Activated CD4-positive, alpha-beta T cell treated with anti-CD3 and anti-CD28 coated beads, Interleukin-2, amount 10 ng/mL, durations not matched to agents 7 days and 5 days (primary cell): ENCODE measurements around the gene DARS2. TPM values are rescaled to one million over a fixed set of nuclear protein-coding genes. Genes with fewer than 3 reads are reported as not detected.
A peak's percentile ranks its signal among the peaks of the same experiment; 100 is the strongest.

Source experiments
- CTCF ChIA-PET: fragments of 350-600 bp; sonication (Branson Sonifier 250); formaldehyde crosslinking; loops from one replicate; lab custom pipeline; 2021; ENCODE audit warnings: antibody characterized with exemption; lab: Charles Lee
- POLR2A ChIA-PET: fragments of 350-600 bp; sonication (Branson Sonifier 250); formaldehyde crosslinking; loops from one replicate; lab custom pipeline; 2021; ENCODE audit warnings: antibody characterized with exemption; lab: Charles Lee
- DNase-seq: peaks from one replicate; pipeline ENCODE4 v3.0.0-alpha.2; 2020
- H3K27ac Mint-ChIP-seq: one replicate; pipeline ENCODE4 v1.8.0; 2021; ENCODE audit warnings: mild to moderate bottlenecking, moderate library complexity, mixed read lengths
- H3K27me3 Mint-ChIP-seq: one replicate; pipeline ENCODE4 v1.8.0; 2021; ENCODE audit warnings: mixed read lengths
- H3K36me3 Mint-ChIP-seq: one replicate; pipeline ENCODE4 v1.8.0; 2021; ENCODE audit warnings: low read depth, mixed read lengths
- H3K4me1 Mint-ChIP-seq: one replicate; pipeline ENCODE4 v1.8.0; 2021; ENCODE audit warnings: mixed read lengths
- H3K4me3 Mint-ChIP-seq: one replicate; pipeline ENCODE4 v1.8.0; 2021; ENCODE audit warnings: mild to moderate bottlenecking, moderate library complexity, mixed read lengths
- H3K9me3 Mint-ChIP-seq: one replicate; pipeline ENCODE4 v1.8.0; 2021; ENCODE audit warnings: mixed read lengths
- total RNA-seq, 2 experiments: library from RNA; stranded (reverse); gene quantifications; one replicate each; pipeline ENCODE4 v1.2.3, GENCODE V29; 2021

Gene DARS2
- total RNA-seq, 2 experiments from 2014 or later: 28.1 to 30.8 TPM

- Mint-ChIP-seq H3K4me3 (peak overlapping the region; percentile 34), H3K9me3 (no peaks in the 10 kb centered on the region), H3K27ac (peak overlapping the region; percentile 25), H3K36me3 (peaks cover 61% of the 10 kb centered on the region), H3K4me1 (peaks cover 38% of the 10 kb centered on the region), H3K27me3 (no peaks in the 10 kb centered on the region)
- no peak for DNase-seq
- ChIA-PET POLR2A (no interaction called here), CTCF (interaction anchor here (0.8 to 1.2 kb wide), 2 partner anchors 9 to 85 kb away, joined by 3 to 4 read pairs; no protein-coding TSS in a partner anchor)
Observed at GRCh38 chr1:173863224-173864161, 39.0 kb downstream of the DARS2 start.

GRCh38 chr1:173864179-173864867, 39.9 kb downstream of the DARS2 start:
- no peak for DNase-seq
- Mint-ChIP-seq H3K27ac (peak overlapping the region; percentile 96), H3K4me3 (peak overlapping the region; percentile 95), H3K36me3 (peaks cover 61% of the 10 kb centered on the region), H3K4me1 (peaks cover 45% of the 10 kb centered on the region), H3K9me3 (no peaks in the 10 kb centered on the region), H3K27me3 (no peaks in the 10 kb centered on the region)
- POLR2A ChIA-PET: no interaction called here
- CTCF ChIA-PET: interaction anchor here (0.8 to 1.3 kb wide), 3 partner anchors 10 to 84 kb away, joined by 3 to 5 read pairs (median 4); no protein-coding TSS in a partner anchor

- H3K4me3 Mint-ChIP-seq: peak overlapping the region; percentile 95
- no peak for DNase-seq
- H3K27ac Mint-ChIP-seq: peak overlapping the region; percentile 96
- ChIA-PET CTCF (interaction anchor here (0.6 to 1.3 kb wide), 3 partner anchors 15 to 389 kb away, joined by 3 to 5 read pairs (median 3); partner anchors contain the start of gene PRDX6), POLR2A (no interaction called here)
- peaks cover 57% of the 10 kb centered on the region for H3K4me1 Mint-ChIP-seq
- peaks cover 57% of the 10 kb centered on the region for H3K36me3 Mint-ChIP-seq
- H3K27me3 Mint-ChIP-seq: no peaks in the 10 kb centered on the region
- no peaks in the 10 kb centered on the region for H3K9me3 Mint-ChIP-seq
Observed at GRCh38 chr1:173865468-173866164, 41.1 kb downstream of the DARS2 start.

- CTCF ChIA-PET: no interaction called here
- DNase-seq: no peak
Observed at GRCh38 chr1:173866413-173867115, 42.1 kb downstream of the DARS2 start.

GRCh38 chr1:173867141-173867752, 42.8 kb downstream of the DARS2 start:
- CTCF ChIA-PET: no interaction called here
- no peak for DNase-seq
- Mint-ChIP-seq H3K27ac (peak overlapping the region; percentile 96), H3K4me3 (peak overlapping the region; percentile 95), H3K4me1 (peaks cover 66% of the 10 kb centered on the region), H3K27me3 (no peaks in the 10 kb centered on the region), H3K9me3 (no peaks in the 10 kb centered on the region), H3K36me3 (peaks cover 59% of the 10 kb centered on the region)
- POLR2A ChIA-PET: interaction anchor here (0.7 to 2.1 kb wide), 2 partner anchors 33 to 43 kb away, joined by 3 to 7 read pairs; partner anchors contain the start of genes CENPL and DARS2

More at GRCh38 chr1:173866413-173867115, 42.1 kb downstream of the DARS2 start:
- H3K36me3 Mint-ChIP-seq: peaks cover 61% of the 10 kb centered on the region
- H3K9me3 Mint-ChIP-seq: no peaks in the 10 kb centered on the region
- peaks cover 67% of the 10 kb centered on the region for H3K4me1 Mint-ChIP-seq
- peak overlapping the region; percentile 96 for H3K27ac Mint-ChIP-seq
- H3K27me3 Mint-ChIP-seq: no peaks in the 10 kb centered on the region
- POLR2A ChIA-PET: no interaction called here
- H3K4me3 Mint-ChIP-seq: peak overlapping the region; percentile 95

GRCh38 chr1:173867753-173868265, 43.3 kb downstream of the DARS2 start, which contains the start of gene GAS5:
GAS5 (minus strand) TSS chr1:173867989.
- Mint-ChIP-seq H3K27me3 (no peaks in the 10 kb centered on the region), H3K4me1 (peaks cover 66% of the 10 kb centered on the region), H3K4me3 (peak within 1 kb of the TSS; percentile 95), H3K27ac (peak within 1 kb of the TSS; percentile 96), H3K36me3 (peaks cover 58% of the 10 kb centered on the region), H3K9me3 (no peaks in the 10 kb centered on the region)
- ChIA-PET CTCF (interaction anchor here (0.8 to 1.2 kb wide), 2 partner anchors 40 to 155 kb away, joined by 3 to 4 read pairs; no protein-coding TSS in a partner anchor), POLR2A (interaction anchor here (0.6 to 2.1 kb wide), 4 partner anchors 33 to 438 kb away, joined by 3 to 7 read pairs (median 4); partner anchors contain the start of genes CENPL, DARS2 and PRDX6)
- DNase-seq: peak; percentile 100

GRCh38 chr1:173868266-173869020, 44.0 kb downstream of the DARS2 start, which contains the start of gene ZBTB37:
ZBTB37 (plus strand) TSS chr1:173868380; CDS start chr1:173870226, 1,846 bp downstream.
- Mint-ChIP-seq H3K36me3 (peaks cover 60% of the 10 kb centered on the region), H3K27ac (peak within 1 kb of the TSS; percentile 96), H3K4me1 (peaks cover 67% of the 10 kb centered on the region), H3K27me3 (no peaks in the 10 kb centered on the region), H3K9me3 (no peaks in the 10 kb centered on the region), H3K4me3 (peak within 1 kb of the TSS; percentile 95)
- POLR2A ChIA-PET: interaction anchor here (0.6 to 2.1 kb wide), 3 partner anchors 44 to 438 kb away, joined by 3 to 7 read pairs (median 4); partner anchors contain the start of genes CENPL, DARS2 and PRDX6
- peak; percentile 95 for DNase-seq
- CTCF ChIA-PET: interaction anchor here (0.8 to 1.2 kb wide), 2 partner anchors 40 to 154 kb away, joined by 3 to 4 read pairs; no protein-coding TSS in a partner anchor

GRCh38 chr1:173869021-173869359, 44.5 kb downstream of the DARS2 start:
- Mint-ChIP-seq H3K27me3 (no peaks in the 10 kb centered on the region), H3K36me3 (peaks cover 56% of the 10 kb centered on the region), H3K4me3 (peak overlapping the region; percentile 95), H3K27ac (peak overlapping the region; percentile 96), H3K4me1 (peaks cover 63% of the 10 kb centered on the region), H3K9me3 (no peaks in the 10 kb centered on the region)
- no peak for DNase-seq
- CTCF ChIA-PET: interaction anchor here (1.2 kb wide), 1 partner anchor 41 kb away, joined by 4 read pairs; no protein-coding TSS in a partner anchor
- POLR2A ChIA-PET: interaction anchor here (2.1 kb wide), 1 partner anchor 45 kb away, joined by 7 read pairs; the partner anchor contains the start of genes CENPL and DARS2

- no peaks in the 10 kb centered on the region for H3K27me3 Mint-ChIP-seq
- H3K9me3 Mint-ChIP-seq: no peaks in the 10 kb centered on the region
- DNase-seq: peak; percentile 52
- peak overlapping the region; percentile 95 for H3K4me3 Mint-ChIP-seq
- H3K4me1 Mint-ChIP-seq: peaks cover 52% of the 10 kb centered on the region
- POLR2A ChIA-PET: interaction anchor here (0.5 kb wide), 1 partner anchor 1044 kb away, joined by 3 read pairs; no protein-coding TSS in a partner anchor
- H3K27ac Mint-ChIP-seq: peak overlapping the region; percentile 96
- CTCF ChIA-PET: interaction anchor here (0.6 to 0.9 kb wide), 3 partner anchors 10 to 79 kb away, joined by 3 read pairs; no protein-coding TSS in a partner anchor
- H3K36me3 Mint-ChIP-seq: peaks cover 44% of the 10 kb centered on the region
Observed at GRCh38 chr1:173870252-173871075, 46.0 kb downstream of the DARS2 start.
